ENCODE measurements around the gene ZC3H8.

ZC3H8 gene

DNA sequence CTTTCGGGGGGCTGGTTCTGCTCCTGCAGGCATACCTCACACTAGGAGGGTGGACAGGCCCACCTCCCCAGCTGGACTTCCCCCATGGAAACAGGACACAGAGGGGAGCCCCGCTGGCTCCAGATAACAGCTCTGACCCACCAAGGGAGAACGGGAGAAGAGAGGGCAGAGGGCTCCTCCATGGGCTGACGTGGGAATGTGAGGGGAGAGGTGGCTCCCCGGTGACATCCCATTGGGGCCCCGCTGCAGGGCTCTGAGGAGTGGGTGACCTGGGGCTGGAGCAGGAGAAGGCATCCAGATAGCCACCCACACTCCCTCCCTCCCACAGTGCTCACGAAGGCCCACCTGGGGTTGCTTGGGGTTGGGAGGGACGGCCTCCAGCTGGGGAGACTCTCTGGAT, 70.7 kb downstream of the ZC3H8 start:
- POLR2A ChIA-PET, result no interaction called here
- CTCF ChIA-PET, result interaction anchor here (1.5 kb wide), 1 partner anchor 16 kb away, joined by 3 read pairs; no protein-coding TSS in a partner anchor
- peak; percentile 8 for DNase-seq (ENCODE audit: extremely low spot score)
- TF ChIP-seq, protein P1, sequence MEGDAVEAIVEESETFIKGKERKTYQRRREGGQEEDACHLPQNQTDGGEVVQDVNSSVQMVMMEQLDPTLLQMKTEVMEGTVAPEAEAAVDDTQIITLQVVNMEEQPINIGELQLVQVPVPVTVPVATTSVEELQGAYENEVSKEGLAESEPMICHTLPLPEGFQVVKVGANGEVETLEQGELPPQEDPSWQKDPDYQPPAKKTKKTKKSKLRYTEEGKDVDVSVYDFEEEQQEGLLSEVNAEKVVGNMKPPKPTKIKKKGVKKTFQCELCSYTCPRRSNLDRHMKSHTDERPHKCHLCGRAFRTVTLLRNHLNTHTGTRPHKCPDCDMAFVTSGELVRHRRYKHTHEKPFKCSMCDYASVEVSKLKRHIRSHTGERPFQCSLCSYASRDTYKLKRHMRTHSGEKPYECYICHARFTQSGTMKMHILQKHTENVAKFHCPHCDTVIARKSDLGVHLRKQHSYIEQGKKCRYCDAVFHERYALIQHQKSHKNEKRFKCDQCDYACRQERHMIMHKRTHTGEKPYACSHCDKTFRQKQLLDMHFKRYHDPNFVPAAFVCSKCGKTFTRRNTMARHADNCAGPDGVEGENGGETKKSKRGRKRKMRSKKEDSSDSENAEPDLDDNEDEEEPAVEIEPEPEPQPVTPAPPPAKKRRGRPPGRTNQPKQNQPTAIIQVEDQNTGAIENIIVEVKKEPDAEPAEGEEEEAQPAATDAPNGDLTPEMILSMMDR (IDR thresholded peaks at IDR 0.05; ENCODE audit: control extremely low read depth, extremely low read depth, low read depth, missing control alignments), result no peak

DNA sequence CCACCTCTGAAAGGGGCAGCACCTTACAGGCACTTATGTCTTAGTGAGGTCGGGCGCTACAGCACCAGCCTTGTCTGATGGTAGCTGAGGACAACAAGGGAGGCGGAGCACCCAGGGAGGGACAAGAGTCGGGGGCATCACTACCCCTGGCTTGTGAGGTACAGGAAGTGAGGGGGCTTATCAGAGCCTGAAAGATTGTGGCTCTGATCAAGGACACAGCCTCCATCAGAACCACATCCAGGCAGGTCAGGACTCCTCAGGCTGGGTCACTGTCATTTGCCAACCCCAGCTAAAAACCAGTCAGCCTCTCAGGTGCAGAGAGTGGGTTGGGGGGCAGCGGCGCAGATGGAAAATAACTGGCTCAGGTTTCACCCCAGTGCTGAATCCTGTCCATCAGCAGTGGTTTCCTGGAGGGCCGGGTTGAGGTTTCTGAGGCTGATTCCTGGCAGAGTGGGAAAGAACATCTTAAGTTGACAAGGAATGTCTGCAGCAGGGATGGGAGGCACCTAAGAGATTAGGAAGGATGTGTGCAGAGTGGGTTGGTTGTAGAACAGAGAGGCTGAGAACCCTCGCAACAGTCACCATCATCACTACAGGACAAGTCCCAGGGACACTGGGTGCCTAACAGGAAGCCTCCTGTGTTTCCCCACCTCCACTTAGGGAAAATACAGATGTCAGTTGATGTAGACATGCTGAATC, 71.4 kb downstream of the ZC3H8 start:
- peak; percentile 10 for DNase-seq (ENCODE audit: extremely low spot score)
- TF ChIP-seq, protein P1 (IDR thresholded peaks at IDR 0.05; ENCODE audit: control extremely low read depth, extremely low read depth, low read depth, missing control alignments), result no peak
- ChIA-PET POLR2A (no interaction called here), CTCF (interaction anchor here (1.5 kb wide), 1 partner anchor 17 kb away, joined by 3 read pairs; no protein-coding TSS in a partner anchor)

DNA sequence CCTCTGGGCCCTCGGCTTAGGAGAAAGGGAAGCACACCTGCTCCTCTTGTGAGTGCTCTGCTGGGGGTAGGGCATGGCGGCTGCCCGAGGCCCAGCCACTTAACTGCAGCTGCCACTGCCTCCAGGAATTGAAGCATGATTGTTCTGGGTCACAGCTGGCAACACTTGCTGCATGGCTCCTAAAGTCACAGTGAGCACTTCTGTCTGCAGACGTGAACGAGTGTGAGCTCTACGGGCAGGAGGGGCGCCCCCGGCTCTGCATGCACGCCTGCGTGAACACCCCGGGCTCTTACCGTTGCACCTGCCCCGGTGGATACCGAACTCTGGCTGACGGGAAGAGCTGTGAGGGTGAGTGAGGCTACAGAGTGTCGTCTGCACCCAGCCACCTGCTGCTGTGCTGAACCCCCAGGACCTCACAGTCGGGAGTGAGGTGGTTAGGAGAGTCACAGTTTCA, 72.2 kb downstream of the ZC3H8 start:
- ChIA-PET CTCF (interaction anchor here (1.5 kb wide), 1 partner anchor 17 kb away, joined by 3 read pairs; no protein-coding TSS in a partner anchor), POLR2A (no interaction called here)
- peak; percentile 25 for DNase-seq (ENCODE audit: extremely low spot score)
- TF ChIP-seq, protein P1 (IDR thresholded peaks at IDR 0.05; ENCODE audit: control extremely low read depth, extremely low read depth, low read depth, missing control alignments), result no peak

DNA sequence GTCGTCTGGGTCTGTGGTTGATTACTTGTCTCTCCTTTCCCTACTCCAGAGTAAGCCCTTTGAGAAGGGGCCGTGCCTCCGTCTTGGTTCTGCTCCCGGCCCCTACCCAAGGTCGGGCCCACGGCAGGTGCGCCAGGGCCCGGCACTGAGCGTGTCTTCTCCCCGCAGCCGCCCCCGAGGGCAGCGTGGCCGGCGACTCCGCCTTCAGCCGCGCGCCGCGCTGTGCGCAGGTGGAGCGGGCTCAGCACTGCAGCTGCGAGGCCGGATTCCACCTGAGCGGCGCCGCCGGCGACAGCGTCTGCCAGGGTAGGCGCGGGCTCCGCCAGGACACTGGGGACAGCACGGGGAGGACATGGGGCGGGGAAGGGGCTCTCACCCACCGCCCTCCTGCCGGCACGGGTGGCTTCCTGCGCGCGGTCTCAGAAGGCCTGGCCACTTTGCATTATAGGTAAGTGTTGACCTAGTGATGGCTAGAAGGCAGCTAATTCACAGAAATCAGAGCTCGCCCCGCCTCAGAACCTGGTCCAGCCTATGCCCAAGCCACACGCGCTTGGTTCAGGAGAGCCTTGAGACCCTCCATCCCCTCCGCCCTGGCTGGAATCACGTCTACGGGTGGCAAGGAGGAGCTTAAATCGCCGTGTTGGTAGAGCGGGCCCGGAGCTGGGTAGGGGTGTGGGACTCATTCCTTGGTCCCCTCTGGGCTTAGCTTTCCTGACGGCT, 73.1 kb downstream of the ZC3H8 start:
- ChIA-PET CTCF (interaction anchor here (1.2 kb wide), 1 partner anchor 9 kb away, joined by 3 read pairs; no protein-coding TSS in a partner anchor), POLR2A (no interaction called here)
- DNase-seq (ENCODE audit: extremely low spot score), result peak; percentile 12
- TF ChIP-seq, protein P1 (IDR thresholded peaks at IDR 0.05; ENCODE audit: control extremely low read depth, extremely low read depth, low read depth, missing control alignments), result no peak

DNA sequence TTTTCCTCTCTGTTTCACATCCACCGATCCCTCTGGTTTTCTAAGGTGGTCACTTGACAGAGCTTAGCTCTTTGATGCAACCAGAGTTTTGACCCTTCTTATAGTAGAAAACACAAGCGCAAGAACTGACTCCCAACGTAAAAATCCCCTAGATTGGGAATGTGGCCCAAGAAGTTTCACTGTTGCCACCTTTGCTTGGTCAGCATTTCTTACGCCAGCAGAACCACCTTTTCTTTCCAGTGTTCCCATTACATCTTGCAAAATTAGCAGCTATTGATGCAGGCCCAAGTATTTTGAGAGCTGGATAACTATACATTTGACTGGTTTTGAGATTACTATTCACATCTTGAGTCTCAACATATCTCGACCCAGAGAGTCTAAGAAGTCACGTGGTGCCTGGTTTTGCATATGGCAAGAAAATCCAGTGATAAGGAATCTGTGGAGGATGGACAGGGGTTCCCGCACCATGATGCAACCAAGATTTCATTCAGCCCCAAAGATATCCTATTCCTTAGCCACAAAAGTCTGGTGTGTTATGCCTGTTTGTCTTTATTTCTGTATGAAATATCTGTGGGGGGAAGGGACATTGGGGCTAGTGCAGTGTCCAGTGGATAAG, 78.8 kb downstream of the ZC3H8 start:
- ChIA-PET CTCF (no interaction called here), POLR2A (no interaction called here)
- no peak for DNase-seq (ENCODE audit: extremely low spot score)
- TF ChIP-seq, protein P1 (IDR thresholded peaks at IDR 0.05; ENCODE audit: control extremely low read depth, extremely low read depth, low read depth, missing control alignments), result no peak

DNA sequence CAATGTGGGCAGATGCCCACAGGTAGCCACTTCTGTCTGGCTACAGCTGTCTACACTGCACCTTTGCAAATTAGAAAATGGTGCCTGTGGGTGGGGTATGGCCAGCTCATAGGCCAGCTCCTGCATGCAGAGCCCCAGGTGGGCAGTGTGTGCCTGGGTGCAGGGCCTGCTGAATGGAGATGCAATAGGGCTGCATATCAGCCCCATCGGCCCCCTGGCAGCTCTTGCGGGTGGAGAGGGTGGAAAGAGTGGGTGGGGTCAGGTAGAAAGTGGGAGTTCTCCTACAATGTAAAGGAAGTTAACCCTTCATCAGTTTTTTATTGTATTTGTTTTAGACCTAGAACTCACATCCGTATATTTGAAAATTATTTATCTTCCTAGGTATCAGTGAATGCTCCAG, 79.5 kb downstream of the ZC3H8 start:
- DNase-seq (ENCODE audit: extremely low spot score), result no peak
- ChIA-PET POLR2A (no interaction called here), CTCF (no interaction called here)
- TF ChIP-seq, protein P1 (IDR thresholded peaks at IDR 0.05; ENCODE audit: control extremely low read depth, extremely low read depth, low read depth, missing control alignments), result no peak

Data from GM10248 (cell line).